CD4-positive, alpha-beta T cell treated with Interleukin-4 for 1 hour (primary cell): ENCODE data around the gene RGS4.

Experiments
- DNase-seq, 2 donors: peaks; one replicate each; pipeline ENCODE4 v3.0.0-alpha.2; 2020 to 2022

Gene RGS4

GRCh38 chr1:163069142-163069541 lies at the start of gene RGS4:
RGS4 (plus strand) TSS chr1:163069361; CDS start chr1:163069485, 124 bp downstream.
- DNase-seq: no peak

DNA sequence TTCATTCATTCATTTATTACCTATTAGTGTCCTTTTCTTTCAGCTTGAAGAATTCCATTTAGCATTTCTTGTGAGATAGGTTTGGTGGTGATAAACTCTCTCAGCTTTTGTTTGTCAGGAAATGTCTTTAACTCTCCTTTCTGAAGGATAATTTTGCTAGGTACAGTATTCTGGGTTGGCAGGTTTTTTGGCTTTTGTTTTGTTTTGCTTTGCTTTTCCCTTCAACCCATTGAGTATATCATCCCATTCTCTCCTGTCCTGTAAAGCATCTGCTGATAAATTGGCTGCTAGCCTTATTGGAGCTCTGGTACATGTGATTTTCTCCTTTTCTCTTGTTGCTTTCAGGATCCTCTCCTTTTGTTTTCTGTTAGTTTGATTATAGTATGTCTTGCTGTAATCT lies 47.0 kb upstream of the RGS4 start:
- DNase-seq: no peak

- no peak for DNase-seq
Observed at GRCh38 chr1:163027610-163028009, 41.6 kb upstream of the RGS4 start.

DNA sequence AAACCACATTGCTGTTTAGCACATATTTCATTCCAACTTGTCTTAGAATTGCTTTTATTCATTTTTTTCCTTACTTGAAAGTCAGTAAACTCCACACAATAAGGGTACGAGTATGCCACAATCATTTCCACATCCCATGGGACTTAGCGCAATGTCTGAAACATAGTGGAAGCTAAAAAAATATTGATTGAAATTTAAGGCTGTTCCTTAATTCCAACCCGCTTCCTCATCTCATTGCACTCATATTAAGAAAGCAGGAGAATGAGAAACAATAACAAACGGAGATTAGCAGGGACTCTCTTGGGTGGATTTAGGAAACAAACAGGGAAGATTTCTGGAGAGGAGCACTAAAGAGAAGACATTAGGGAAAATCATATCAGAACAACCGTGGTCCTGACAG lies 39.3 kb upstream of the RGS4 start:
- no peak for DNase-seq

DNA sequence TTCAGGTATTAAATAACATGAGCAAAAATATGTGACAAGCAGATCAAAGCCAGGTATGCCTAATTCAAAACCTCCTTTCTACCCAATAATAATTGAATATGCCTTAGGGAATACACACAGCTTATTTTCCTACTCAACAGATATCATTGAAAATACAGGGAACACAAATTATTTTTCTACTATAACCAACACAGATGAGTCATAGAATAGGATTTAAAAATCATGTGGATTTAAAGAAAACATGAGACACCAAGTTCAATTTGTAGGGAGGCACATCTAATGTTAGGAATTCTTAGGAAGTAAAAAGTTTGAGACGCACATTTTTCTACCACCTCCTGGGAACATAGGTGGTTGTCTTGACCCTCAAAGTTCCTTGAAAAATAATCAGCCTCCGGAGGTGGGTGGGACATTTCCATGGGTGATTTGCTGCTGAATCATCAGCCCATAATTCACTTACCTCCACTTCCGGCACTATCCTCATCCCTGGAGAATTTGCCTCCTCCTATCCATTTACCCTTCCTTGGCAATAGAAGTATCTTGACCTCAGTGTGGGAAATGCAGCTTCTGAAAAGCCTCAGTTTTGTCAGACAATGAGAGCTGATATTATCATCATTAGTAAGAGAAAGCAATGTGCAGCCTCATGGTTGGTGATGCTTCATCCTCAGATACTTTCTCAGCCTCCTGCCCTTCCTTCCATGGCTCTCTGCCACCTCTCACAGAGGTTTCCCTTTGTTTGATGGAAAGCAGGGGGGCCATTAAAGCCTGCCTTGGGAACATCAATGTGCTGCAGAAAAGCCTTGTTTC lies 33.5 kb upstream of the RGS4 start:
- no peak for DNase-seq

DNA sequence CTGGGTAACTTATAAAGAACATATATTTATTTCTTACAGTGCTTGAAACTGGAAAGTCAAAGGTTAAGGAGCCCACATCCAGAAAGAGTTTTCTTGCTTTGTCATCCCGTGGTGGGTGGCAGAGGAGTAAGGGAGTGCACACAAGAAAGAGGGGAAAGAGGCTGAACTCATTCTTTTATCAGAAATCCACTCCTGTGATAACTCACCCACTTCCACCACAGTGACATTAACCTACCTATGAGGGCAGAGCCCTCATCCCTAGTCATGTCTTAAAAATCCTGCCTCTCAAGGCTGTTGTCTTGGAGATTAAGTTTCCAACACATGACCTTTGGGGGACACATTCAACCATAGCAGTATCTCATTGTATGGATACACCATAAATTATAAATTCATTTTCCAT lies 32.5 kb upstream of the RGS4 start:
- no peak for DNase-seq

DNA sequence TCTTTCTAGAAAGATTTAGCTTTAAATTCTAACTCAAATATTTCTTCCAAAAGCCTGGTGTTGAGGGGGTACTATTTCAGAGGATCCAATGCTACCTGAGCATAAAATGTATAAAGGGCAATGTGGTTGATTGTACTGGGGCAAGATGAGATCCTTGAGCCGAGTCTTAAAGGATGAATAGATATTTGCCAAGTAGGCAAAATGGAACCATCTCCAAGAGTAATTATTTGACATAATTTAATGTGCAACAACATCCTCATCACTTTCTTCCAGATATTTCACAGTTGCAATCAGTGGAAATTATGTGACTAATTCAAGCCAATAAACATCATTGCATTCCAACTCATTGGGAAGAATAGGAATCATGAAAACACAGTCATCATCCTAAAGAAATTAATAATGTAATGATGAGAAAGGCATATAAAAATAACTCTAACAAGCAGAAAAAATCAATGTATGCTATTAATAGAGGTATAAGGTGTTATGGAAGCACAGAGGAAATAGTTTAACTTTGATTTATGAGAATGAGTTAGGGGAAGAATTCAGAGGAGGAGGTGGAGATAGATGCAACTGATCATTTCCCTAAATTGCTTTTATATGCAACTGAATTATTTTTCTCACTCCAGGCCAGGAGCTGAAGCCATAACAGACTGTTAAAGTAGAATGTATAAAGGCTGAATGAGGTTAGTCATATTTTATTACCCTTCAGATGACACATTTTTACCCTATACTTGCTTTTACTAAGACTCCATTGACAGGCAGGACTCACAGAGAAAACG lies 30.0 kb upstream of the RGS4 start:
- DNase-seq: no peak

DNA sequence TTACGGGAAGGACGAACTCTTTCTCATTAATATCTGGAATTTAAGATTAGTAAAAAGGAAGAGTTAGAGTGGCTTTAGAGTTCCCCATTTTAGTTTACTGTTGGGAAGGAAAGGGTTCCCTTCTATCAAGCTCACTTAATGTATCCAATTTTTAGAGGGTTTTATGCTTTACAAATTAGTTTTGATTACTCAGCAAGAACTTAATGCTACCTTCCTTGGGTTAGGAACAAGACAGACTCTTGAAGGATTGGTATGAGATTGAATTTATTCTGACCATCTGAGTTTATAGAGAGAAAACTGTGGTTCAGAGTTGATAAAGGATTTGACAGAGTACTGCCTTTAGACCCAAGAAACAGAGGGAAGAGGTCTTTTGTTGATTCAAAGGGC lies 29.5 kb upstream of the RGS4 start:
- no peak for DNase-seq

- no peak for DNase-seq
Observed at GRCh38 chr1:163046071-163046470, 23.1 kb upstream of the RGS4 start.

DNA sequence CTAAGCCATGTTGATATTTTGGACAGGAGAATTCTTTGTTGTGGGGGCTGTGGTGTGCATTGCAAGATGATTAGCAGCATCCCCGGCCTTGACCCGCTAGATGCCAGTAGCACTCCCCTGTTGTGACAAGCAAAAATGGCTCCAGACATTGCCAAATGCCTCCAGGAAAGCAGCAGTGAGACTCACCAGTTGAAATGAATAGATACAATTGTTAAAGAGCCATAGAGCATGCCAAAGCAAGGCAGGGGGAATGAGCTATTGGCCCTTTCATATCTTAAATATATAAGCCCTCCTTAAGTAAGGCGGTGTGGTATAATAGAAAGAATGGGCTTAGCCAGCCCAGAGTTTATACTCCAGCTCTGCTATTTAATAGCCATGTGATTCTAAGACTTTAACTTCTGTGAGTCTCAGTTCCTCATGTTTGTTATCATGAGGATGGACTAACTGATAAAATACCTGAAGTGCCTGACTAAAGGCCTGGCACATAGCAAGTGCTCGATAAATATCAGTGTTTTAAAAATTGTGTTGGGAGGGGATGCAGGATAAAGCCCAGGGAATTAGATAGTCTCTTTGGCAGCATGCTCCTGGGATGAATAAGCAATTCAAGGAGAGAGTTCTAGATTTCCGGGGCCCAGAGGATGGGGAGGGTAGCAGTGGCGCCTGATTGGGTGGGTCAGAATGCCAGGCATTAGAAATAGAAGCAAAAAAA lies 21.1 kb upstream of the RGS4 start:
- DNase-seq: no peak

- no peak for DNase-seq
Observed at GRCh38 chr1:163048869-163049268, 20.3 kb upstream of the RGS4 start.

GRCh38 chr1:163049296-163049695 lies 19.9 kb upstream of the RGS4 start:
- DNase-seq: no peak

DNA sequence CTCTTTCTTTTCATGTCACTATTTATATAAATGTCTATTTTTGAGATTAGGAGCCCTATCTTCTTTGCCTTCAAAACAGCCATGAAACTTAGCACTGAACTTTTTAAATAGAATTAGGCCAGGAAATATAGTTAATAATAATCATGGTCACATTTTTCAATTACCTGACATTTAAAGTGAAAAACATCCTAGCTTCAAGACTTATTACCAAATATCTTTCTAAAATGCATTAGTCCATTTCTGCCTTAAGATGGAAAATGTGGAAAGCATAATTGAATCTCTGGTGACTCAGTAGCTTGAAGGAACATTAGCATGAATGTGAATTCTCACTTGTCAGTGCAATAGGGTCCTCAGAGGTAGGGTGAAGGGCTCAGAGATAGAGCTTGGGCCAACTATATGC lies 18.7 kb upstream of the RGS4 start:
- DNase-seq: no peak

DNA sequence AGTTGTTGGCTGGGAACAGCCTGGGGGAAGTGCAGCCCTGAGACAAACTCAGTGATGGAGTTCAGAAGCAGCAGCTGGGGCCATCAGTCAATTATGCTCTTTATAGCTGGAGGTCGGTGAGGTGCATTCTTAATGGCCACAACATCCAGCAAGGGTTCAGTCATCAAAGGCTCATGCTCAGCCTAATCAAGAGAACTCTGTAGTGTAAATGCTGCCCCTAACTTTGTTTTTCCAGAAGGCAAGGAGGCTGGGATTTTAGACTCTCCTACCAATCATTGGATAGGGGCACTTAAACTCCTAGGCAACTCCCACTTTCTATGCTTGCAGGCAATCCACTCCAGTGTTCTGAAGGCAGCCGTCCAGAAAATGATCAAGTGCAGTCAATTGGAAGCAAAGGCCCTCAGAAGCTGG lies 15.0 kb upstream of the RGS4 start:
- DNase-seq: no peak

- DNase-seq: no peak
Observed at GRCh38 chr1:163055005-163055404, 14.2 kb upstream of the RGS4 start.

DNA sequence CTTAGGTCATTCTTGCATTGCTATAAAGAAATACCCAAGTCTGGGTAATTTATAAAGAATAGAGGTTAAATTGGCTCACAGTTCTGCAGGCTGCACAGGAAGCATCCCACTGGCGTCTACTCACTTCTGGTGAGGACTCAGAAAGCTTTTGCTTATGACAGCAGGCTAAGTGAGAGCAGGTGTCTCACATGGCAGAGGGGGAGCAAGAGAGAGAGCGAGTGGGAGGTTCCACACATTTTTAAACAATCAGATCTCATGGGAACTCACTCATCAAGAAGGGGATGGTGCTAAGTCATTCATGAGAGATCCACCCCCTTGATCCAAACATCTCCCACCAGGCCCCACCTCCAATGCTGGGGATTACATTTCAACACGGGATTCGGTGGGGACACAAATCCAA lies 13.6 kb upstream of the RGS4 start:
- no peak for DNase-seq

- DNase-seq: no peak
Observed at GRCh38 chr1:163056831-163057230, 12.3 kb upstream of the RGS4 start.

- DNase-seq: no peak
Observed at GRCh38 chr1:163060343-163061007, 8.7 kb upstream of the RGS4 start.

GRCh38 chr1:163063143-163063542 lies 6.0 kb upstream of the RGS4 start:
- no peak for DNase-seq

DNA sequence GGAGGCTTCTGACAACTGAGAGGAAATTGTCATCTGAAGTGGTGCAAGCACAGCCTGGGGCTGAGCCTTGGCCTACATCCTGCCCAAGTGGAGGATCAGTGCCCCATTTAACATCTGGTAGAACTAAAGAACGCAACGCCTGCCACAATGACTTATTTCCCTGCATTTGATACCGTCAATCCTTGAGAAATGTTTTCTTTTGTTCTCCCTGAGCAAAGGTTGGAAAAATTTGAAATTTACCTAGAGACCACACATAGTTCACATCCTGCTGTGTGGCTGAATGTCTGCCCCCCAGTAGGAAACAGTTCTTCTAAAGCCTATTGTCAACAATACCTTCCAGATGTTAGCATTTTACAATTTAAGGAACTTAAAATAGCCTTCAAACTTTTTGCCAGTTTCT lies 5.6 kb upstream of the RGS4 start:
- DNase-seq: no peak

DNA sequence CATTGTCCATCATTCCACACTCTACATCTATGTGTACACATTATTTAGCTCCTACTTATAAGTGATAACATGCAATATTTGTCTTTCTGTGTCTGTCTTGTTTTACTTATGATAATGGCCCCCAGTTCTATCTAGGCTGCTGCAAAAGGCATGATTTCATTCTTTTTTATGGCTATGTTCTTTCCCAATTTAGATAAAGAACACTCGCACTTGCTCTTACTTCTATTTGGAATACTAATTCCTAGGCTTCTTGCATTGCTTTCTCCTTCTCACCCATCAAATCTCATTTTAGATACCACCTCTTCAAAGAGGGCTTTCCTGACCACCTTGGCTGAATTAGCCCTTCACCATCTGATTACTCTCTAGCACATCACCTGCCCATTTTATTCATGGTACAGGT lies 3.0 kb upstream of the RGS4 start:
- no peak for DNase-seq

DNA sequence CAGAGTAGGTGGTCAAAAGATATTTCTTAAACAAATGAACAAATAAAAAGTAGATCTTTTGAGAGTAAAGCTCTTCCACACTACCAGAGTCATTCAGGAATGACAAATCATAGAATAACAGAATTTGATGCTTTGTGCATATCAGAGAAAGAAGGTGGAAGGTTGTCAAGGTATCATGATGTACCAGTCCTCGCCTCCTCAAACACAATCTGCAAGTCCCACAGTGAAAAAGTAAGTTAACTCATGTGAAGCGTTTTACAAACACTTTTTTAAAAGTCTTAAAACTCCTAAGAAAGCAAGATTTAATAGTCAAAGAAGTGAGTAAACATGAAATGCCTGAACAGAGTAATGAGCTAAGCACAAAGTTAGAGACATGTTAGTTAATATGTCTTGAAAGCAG lies 2.5 kb upstream of the RGS4 start:
- DNase-seq: no peak

GRCh38 chr1:163068716-163069115 lies 445 bp upstream of the RGS4 start:
- no peak for DNase-seq
